HEK293 (cell line): Measurements from ENCODE around the gene RSRC1.

ENCODE experiments used
- CTCF ChIA-PET: fragments of 350-600 bp; formaldehyde crosslinking; extraction: SDS; loops from one replicate; lab custom pipeline; 2021; ENCODE audit warnings: antibody characterized with exemption; lab: Yijun Ruan, JAX
- POLR2A ChIA-PET: fragments of 300-600 bp; formaldehyde crosslinking; extraction: SDS; loops from one replicate; lab custom pipeline; 2020; ENCODE audit warnings: antibody characterized with exemption, inconsistent platforms; lab: Yijun Ruan, JAX
- H3K27ac ChIP-seq: fragments of 200-500 bp; sonication (Bioruptor generic); 2 replicates; pipeline ENCODE4 v1.5.1; 2014; ENCODE audit warnings: low read depth, low read length, control low read depth, inconsistent platforms; ENCODE audit errors: extremely low read depth
- H3K36me3 ChIP-seq, 2 experiments: fragments of 200-500 bp in 1 of 2; sonication (Bioruptor generic) in 1 of 2; 1 replicate in 1 of 2; 2 replicates in 1 of 2; pipeline ENCODE4 v1.5.1; 2014 to 2017; ENCODE audit warnings: inconsistent platforms in 2 of 2, low read length in 2 of 2; ENCODE audit not compliant: control insufficient read depth in 2 of 2, insufficient read depth in 1 of 2
- H3K4me1 ChIP-seq: fragments of 200-500 bp; sonication (Bioruptor generic); 2 replicates; pipeline ENCODE4 v1.5.1; 2014; ENCODE audit warnings: mild to moderate bottlenecking, low read length, inconsistent platforms; ENCODE audit not compliant: control insufficient read depth, insufficient read depth
- H3K4me3 ChIP-seq: 2 replicates; pipeline ENCODE4 v1.5.1; 2011; ENCODE audit warnings: low read depth, mild to moderate bottlenecking, control low read depth, low read length, moderate library complexity
- H3K9me3 ChIP-seq: fragments of 200-500 bp; sonication (Bioruptor generic); 2 replicates; pipeline ENCODE4 v1.5.1; 2014; ENCODE audit warnings: low read depth, low read length, inconsistent platforms; ENCODE audit not compliant: control insufficient read depth, insufficient read depth
- KLF16 ChIP-seq: fragments of 450-650 bp; formaldehyde crosslinking; IDR thresholded peaks from 2 replicates; pipeline ENCODE4 v1.5.1; 2017; ENCODE audit warnings: missing biosample characterization, missing genetic modification characterization
- ZBTB1 ChIP-seq: fragments of 450-650 bp; formaldehyde crosslinking; IDR thresholded peaks from 2 replicates; pipeline ENCODE4 v1.5.1; 2016; ENCODE audit warnings: missing biosample characterization, missing genetic modification characterization
- ZBTB48 ChIP-seq: fragments of 450-650 bp; formaldehyde crosslinking; IDR thresholded peaks from 2 replicates; pipeline ENCODE4 v1.5.1; 2016; ENCODE audit warnings: missing biosample characterization, missing genetic modification characterization
- ZFP41 ChIP-seq: fragments of 450-650 bp; formaldehyde crosslinking; IDR thresholded peaks from 2 replicates; pipeline ENCODE4 v1.5.1; 2016; ENCODE audit warnings: missing biosample characterization, missing genetic modification characterization, borderline replicate concordance
- ZNF133 ChIP-seq: fragments of 450-650 bp; formaldehyde crosslinking; IDR thresholded peaks from 2 replicates; pipeline ENCODE4 v1.5.1; 2016; ENCODE audit warnings: missing biosample characterization, missing genetic modification characterization
- ZNF211 ChIP-seq: fragments of 450-650 bp; formaldehyde crosslinking; IDR thresholded peaks from 2 replicates; pipeline ENCODE4 v1.5.1; 2016; ENCODE audit warnings: low read depth, missing biosample characterization, missing genetic modification characterization
- ZNF394 ChIP-seq: fragments of 450-650 bp; formaldehyde crosslinking; IDR thresholded peaks from 2 replicates; pipeline ENCODE4 v1.5.1; 2016; ENCODE audit warnings: missing biosample characterization, missing genetic modification characterization, mild to moderate bottlenecking, moderate library complexity, borderline replicate concordance
- ZNF433 ChIP-seq: fragments of 450-650 bp; formaldehyde crosslinking; IDR thresholded peaks from 2 replicates; pipeline ENCODE4 v1.5.1; 2016; ENCODE audit warnings: missing biosample characterization, missing genetic modification characterization, low read depth
- ZNF558 ChIP-seq: fragments of 450-650 bp; formaldehyde crosslinking; IDR thresholded peaks from 2 replicates; pipeline ENCODE4 v1.5.1; 2016; ENCODE audit warnings: missing biosample characterization, missing genetic modification characterization
- ZNF776 ChIP-seq: fragments of 450-650 bp; formaldehyde crosslinking; IDR thresholded peaks from 2 replicates; pipeline ENCODE4 v1.5.0; 2017; ENCODE audit warnings: missing biosample characterization, missing genetic modification characterization, borderline replicate concordance
- ZNF830 ChIP-seq: fragments of 450-650 bp; IDR thresholded peaks from 2 replicates; pipeline ENCODE4 v1.5.0; 2018; ENCODE audit warnings: missing biosample characterization, missing genetic modification characterization, low read depth, mild to moderate bottlenecking, moderate library complexity
- TF ChIP-seq, protein P1 (sequence below): fragments of 450-650 bp; formaldehyde crosslinking; IDR thresholded peaks from 2 replicates; pipeline ENCODE4 v1.5.1; 2016; ENCODE audit warnings: missing biosample characterization, missing genetic modification characterization
- TF ChIP-seq, protein P2 (sequence below): fragments of 450-650 bp; formaldehyde crosslinking; IDR thresholded peaks from 2 replicates; pipeline ENCODE4 v1.5.1; 2016; ENCODE audit warnings: missing biosample characterization, missing genetic modification characterization
- TF ChIP-seq, protein P3 (sequence below): fragments of 450-650 bp; IDR thresholded peaks from 2 replicates; pipeline ENCODE4 v1.5.1; 2018; ENCODE audit warnings: missing biosample characterization, mild to moderate bottlenecking, missing genetic modification characterization
- TF ChIP-seq, protein P4 (sequence below): fragments of 450-650 bp; formaldehyde crosslinking; IDR thresholded peaks from 2 replicates; pipeline ENCODE4 v1.5.1; 2016; ENCODE audit warnings: missing biosample characterization, missing genetic modification characterization
- TF ChIP-seq, protein P5 (sequence below): fragments of 450-650 bp; formaldehyde crosslinking; IDR thresholded peaks from 2 replicates; pipeline ENCODE4 v1.5.1; 2016; ENCODE audit warnings: missing biosample characterization, missing genetic modification characterization
- TF ChIP-seq, protein P6 (sequence below): fragments of 450-650 bp; formaldehyde crosslinking; IDR thresholded peaks from 2 replicates; pipeline ENCODE4 v1.5.1; 2017; ENCODE audit warnings: missing biosample characterization, missing genetic modification characterization

Gene RSRC1

DNA sequence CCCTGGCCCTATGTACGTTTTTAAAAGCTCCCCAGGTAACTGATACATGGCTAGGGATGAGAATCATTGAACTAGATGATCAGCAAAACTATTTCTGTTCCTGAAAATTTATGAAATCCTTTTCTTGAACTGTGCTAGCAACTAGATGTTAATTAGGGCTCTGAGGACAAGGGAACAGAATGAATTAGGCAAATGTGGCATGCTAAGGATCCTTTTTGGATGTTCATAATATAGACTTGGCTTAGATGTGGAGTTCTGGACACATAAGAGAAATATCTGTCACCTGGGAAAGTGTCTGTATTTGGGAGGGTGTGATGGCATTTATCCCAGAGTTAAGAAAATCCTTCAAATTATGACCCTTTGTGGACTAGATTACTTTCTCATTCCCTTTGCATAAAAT is 71.2 kb downstream of the RSRC1 start (continued):
- TF ChIP-seq, protein P1, sequence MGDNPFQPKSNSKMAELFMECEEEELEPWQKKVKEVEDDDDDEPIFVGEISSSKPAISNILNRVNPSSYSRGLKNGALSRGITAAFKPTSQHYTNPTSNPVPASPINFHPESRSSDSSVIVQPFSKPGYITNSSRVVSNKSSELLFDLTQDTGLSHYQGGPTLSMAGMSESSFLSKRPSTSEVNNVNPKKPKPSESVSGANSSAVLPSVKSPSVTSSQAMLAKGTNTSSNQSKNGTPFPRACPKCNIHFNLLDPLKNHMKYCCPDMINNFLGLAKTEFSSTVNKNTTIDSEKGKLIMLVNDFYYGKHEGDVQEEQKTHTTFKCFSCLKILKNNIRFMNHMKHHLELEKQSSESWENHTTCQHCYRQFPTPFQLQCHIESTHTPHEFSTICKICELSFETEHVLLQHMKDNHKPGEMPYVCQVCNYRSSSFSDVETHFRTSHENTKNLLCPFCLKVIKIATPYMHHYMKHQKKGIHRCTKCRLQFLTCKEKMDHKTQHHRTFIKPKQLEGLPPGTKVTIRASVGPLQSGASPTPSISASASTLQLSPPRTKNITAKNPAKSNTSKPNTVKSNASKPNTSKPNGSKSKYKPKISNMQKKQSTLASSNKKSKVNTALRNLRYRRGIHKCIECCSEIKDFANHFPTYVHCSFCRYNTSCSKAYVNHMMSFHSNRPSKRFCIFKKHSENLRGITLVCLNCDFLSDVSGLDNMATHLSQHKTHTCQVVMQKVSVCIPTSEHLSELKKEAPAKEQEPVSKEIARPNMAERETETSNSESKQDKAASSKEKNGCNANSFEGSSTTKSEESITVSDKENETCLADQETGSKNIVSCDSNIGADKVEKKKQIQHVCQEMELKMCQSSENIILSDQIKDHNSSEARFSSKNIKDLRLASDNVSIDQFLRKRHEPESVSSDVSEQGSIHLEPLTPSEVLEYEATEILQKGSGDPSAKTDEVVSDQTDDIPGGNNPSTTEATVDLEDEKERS: no peak
- TF ChIP-seq ZNF211 (tag by site-specific recombination): no peak
- no peak for TF ChIP-seq ZNF394
- no peak for TF ChIP-seq ZBTB48 (tag by site-specific recombination)
- TF ChIP-seq ZNF133 (tag by site-specific recombination): no peak
- TF ChIP-seq KLF16: no peak

DNA sequence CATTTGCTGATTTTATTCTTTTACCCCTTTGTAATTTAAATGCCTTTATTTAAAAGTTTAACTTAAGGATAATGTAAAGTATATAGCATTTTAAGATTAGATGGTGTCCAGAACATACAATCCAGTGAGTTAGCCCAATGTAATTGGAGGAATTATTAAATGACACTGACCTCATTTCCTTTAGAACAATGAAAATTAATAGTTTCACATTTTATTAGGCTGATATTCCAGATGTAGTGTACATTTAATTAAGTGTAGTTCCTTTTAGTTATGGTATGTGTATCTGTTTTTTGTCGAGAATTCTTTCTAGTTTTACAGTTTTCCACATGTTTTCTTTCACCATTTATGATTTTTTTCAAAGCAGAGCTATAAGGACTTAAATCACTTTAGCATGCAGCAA is 75.8 kb downstream of the RSRC1 start:
- Histone ChIP-seq H3K4me1 (no peaks in the 10 kb centered on the region), H3K9me3 (no peaks in the 10 kb centered on the region), H3K27ac (no peak overlapping the region), H3K36me3 (no peaks in the 10 kb centered on the region), H3K4me3 (no peak overlapping the region)
- CTCF ChIA-PET: no interaction called here
- POLR2A ChIA-PET: no interaction called here
- TF ChIP-seq ZNF433 (tag by site-specific recombination) (no peak), ZNF830 (no peak), ZFP41 (tag by site-specific recombination) (no peak), ZNF558 (tag by site-specific recombination) (no peak), ZNF776 (tag by site-specific recombination) (no peak), ZBTB1 (tag by site-specific recombination) (no peak)
- TF ChIP-seq, protein P2, sequence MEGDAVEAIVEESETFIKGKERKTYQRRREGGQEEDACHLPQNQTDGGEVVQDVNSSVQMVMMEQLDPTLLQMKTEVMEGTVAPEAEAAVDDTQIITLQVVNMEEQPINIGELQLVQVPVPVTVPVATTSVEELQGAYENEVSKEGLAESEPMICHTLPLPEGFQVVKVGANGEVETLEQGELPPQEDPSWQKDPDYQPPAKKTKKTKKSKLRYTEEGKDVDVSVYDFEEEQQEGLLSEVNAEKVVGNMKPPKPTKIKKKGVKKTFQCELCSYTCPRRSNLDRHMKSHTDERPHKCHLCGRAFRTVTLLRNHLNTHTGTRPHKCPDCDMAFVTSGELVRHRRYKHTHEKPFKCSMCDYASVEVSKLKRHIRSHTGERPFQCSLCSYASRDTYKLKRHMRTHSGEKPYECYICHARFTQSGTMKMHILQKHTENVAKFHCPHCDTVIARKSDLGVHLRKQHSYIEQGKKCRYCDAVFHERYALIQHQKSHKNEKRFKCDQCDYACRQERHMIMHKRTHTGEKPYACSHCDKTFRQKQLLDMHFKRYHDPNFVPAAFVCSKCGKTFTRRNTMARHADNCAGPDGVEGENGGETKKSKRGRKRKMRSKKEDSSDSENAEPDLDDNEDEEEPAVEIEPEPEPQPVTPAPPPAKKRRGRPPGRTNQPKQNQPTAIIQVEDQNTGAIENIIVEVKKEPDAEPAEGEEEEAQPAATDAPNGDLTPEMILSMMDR: no peak
- TF ChIP-seq, protein P3, sequence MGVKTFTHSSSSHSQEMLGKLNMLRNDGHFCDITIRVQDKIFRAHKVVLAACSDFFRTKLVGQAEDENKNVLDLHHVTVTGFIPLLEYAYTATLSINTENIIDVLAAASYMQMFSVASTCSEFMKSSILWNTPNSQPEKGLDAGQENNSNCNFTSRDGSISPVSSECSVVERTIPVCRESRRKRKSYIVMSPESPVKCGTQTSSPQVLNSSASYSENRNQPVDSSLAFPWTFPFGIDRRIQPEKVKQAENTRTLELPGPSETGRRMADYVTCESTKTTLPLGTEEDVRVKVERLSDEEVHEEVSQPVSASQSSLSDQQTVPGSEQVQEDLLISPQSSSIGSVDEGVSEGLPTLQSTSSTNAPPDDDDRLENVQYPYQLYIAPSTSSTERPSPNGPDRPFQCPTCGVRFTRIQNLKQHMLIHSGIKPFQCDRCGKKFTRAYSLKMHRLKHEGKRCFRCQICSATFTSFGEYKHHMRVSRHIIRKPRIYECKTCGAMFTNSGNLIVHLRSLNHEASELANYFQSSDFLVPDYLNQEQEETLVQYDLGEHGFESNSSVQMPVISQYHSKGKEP (tag by site-specific recombination): no peak
- TF ChIP-seq, protein P4, sequence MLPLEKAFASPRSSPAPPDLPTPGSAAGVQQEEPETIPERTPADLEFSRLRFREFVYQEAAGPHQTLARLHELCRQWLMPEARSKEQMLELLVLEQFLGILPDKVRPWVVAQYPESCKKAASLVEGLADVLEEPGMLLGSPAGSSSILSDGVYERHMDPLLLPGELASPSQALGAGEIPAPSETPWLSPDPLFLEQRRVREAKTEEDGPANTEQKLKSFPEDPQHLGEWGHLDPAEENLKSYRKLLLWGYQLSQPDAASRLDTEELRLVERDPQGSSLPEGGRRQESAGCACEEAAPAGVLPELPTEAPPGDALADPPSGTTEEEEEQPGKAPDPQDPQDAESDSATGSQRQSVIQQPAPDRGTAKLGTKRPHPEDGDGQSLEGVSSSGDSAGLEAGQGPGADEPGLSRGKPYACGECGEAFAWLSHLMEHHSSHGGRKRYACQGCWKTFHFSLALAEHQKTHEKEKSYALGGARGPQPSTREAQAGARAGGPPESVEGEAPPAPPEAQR: no peak
- TF ChIP-seq, protein P5, sequence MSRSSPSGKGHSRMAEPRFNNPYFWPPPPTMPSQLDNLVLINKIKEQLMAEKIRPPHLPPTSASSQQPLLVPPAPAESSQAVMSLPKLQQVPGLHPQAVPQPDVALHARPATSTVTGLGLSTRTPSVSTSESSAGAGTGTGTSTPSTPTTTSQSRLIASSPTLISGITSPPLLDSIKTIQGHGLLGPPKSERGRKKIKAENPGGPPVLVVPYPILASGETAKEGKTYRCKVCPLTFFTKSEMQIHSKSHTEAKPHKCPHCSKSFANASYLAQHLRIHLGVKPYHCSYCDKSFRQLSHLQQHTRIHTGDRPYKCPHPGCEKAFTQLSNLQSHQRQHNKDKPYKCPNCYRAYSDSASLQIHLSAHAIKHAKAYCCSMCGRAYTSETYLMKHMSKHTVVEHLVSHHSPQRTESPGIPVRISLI (tag by site-specific recombination): no peak
- TF ChIP-seq, protein P6, sequence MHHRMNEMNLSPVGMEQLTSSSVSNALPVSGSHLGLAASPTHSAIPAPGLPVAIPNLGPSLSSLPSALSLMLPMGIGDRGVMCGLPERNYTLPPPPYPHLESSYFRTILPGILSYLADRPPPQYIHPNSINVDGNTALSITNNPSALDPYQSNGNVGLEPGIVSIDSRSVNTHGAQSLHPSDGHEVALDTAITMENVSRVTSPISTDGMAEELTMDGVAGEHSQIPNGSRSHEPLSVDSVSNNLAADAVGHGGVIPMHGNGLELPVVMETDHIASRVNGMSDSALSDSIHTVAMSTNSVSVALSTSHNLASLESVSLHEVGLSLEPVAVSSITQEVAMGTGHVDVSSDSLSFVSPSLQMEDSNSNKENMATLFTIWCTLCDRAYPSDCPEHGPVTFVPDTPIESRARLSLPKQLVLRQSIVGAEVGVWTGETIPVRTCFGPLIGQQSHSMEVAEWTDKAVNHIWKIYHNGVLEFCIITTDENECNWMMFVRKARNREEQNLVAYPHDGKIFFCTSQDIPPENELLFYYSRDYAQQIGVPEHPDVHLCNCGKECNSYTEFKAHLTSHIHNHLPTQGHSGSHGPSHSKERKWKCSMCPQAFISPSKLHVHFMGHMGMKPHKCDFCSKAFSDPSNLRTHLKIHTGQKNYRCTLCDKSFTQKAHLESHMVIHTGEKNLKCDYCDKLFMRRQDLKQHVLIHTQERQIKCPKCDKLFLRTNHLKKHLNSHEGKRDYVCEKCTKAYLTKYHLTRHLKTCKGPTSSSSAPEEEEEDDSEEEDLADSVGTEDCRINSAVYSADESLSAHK: no peak
